HG02884 (cell line): ENCODE measurements around the gene M1AP.
"Not testable (repeated sequence)": the region's sequence is repeated elsewhere in the genome, so short reads cannot be mapped to it uniquely, and the experiment has no call there.

Source experiments
- ATAC-seq: cut with Tn5 transposase; IDR thresholded peaks from one replicate; pipeline ENCODE4 v1.9.1; 2021; ENCODE audit warnings: mild to moderate bottlenecking, moderate library complexity; ENCODE audit not compliant: unreplicated experiment

M1AP gene

GRCh38 chr2:74653985-74654882 is 6.1 kb upstream of the M1AP start, which contains the start of gene SEMA4F:
TSS of gene SEMA4F (plus strand) at chr2:74654247. CDS start at chr2:74654377, 130 bp downstream.
- peak; percentile 100 for ATAC-seq

GRCh38 chr2:74653589-74653984 is 5.5 kb upstream of the M1AP start:
- ATAC-seq, result peak; percentile 11

GRCh38 chr2:74646834-74647482 is 1.2 kb downstream of the M1AP start:
- ATAC-seq, result no peak

DNA sequence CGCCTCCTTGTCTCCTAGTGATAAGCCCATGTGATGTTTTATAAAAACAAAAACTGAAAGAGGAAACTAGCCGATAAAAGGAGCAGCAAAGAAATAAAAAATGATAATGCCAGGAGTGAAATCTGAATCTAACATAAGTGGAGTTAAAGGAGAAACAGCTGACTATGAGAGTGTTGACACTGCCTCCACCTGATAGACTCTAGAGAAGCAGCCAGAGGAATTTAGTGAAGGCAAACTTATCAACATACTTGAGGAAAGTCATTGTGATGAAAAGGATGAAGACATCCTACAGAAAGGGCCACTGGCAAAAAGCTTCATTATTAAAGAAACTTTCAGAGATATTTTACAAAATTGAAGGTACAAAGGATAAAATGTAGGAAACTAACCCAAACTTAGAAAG is 1.9 kb downstream of the M1AP start:
- ATAC-seq, result no peak

- ATAC-seq, result no peak
Measured at GRCh38 chr2:74645344-74645743, 2.8 kb downstream of the M1AP start.

GRCh38 chr2:74639550-74639949 is 8.6 kb downstream of the M1AP start:
- ATAC-seq, result no peak

GRCh38 chr2:74632939-74633312 is 15.2 kb downstream of the M1AP start:
- ATAC-seq, result no peak

DNA sequence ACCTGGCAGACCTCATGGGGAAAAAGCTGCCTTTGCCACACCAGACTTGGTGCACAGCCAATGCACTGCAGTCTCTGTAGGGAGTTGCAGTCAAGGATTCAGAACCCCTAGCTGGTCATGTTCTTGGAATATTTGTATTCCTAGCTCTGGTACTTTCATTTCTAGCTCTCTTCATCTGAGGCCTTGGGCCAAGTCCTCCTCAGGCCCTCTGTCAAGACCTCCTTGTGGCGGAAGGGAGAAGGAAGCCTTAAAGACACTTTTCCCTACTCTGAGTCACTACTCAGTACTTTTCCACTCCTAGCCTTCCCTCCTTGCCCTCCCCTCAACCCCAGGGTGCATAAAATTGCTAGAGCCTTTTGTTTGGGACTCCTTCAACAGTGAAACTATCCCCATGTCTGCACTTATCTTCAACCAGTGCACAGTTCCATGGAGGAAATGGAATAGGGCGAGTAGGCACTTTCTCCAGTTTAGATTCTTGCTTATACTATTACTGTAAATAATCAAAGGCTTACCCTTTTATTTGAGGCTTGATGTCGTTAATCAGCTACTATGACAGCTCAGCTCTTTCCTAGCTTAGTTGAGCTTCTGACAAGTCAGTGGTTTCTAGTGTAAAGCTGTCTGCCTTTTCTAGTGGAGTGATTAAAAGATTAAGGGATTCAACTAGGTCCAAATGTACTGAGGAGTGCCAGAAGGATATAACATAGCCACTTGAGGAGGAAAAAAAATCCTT is 15.8 kb downstream of the M1AP start:
- no peak for ATAC-seq

GRCh38 chr2:74630454-74630853 is 17.7 kb downstream of the M1AP start:
- ATAC-seq, result not testable (repeated sequence)

DNA sequence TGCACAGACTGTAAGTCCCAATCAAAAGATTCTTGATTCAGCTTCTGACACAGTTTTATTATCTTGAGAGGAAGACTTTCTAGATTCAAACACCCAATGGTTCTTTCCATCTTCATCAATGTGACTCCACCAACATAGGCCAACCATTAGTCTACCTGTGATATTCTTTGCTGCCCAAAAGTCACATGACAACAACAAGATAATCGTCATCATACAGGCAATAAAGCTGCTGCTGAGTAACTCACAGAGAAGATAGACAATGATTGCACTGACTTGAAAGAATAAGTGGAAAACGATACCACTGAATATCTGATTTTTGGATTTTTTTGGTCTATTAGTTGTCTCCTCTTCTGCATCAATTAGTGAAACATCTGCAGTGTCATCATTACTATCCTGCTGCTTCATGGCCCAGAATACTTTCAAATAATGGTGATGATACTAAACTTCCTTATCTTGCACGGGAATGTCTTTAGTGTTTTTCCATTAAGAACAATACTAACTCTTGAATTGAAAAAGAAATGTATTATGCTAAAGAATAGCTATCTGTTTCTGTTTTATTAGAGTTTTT is 19.5 kb downstream of the M1AP start:
- ATAC-seq, result no peak

- no peak for ATAC-seq
Measured at GRCh38 chr2:74625658-74626425, 22.3 kb downstream of the M1AP start.

GRCh38 chr2:74620671-74621070 is 27.5 kb downstream of the M1AP start:
- no peak for ATAC-seq

DNA sequence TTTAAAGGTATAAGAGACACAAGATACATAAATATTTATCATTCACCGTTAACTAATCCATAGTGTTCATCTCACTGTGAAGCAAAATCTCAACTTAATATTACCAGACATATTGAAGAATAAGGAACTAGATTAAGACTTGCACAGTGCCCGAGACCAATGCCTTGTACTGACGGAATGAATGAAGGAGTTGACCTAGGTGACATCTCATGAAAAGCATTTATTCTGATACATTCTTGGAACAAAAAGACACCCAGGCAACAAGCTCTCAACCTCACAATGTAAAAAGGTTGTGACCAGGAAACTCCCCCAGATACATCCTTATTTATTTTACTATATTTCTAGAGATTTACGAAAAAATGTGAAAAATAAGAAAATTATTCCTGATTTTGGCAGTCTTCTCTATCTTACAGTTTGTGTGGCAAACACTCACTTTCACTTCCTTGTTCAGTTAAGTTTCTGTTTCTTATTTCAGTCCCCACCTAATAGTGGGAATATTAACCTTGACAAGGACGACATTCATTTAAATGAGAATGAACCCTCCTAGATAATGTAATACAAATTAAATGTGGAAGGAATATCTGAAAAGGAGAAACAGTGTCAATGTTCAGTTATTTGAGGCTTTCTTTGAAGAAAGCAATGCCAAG is 28.4 kb downstream of the M1AP start:
- ATAC-seq, result no peak

DNA sequence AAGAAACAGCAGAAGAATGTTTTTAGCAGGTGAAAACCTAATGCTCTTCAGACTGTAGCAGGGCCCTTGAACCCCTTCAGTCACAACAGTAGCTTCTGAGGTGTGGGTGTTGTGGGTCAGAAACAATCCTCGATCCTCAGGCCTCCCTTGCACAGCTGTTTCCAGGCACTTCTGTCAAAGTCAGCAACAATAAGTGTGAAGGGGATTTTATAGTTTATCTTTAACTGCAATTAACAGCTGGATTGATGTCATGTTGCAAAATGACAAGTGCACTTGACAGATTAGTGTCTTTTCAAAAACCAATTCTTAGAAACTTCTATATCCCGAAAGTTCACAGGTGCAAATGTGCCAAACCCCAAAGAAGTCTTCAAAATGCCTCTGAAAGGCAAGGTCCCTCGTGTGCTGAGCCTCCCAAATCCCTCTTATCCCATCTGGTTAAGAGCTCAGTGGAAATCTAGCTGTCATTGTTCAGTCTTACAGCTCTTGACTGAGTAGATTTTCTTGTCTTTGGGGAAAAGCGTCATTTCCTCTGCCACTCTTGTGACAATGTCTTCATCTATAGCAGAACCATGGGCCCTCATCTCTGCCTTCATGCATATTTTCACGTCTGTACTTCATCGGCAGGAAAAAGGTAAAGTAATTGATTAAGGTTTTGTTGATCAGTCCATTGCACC is 29.6 kb downstream of the M1AP start:
- no peak for ATAC-seq

DNA sequence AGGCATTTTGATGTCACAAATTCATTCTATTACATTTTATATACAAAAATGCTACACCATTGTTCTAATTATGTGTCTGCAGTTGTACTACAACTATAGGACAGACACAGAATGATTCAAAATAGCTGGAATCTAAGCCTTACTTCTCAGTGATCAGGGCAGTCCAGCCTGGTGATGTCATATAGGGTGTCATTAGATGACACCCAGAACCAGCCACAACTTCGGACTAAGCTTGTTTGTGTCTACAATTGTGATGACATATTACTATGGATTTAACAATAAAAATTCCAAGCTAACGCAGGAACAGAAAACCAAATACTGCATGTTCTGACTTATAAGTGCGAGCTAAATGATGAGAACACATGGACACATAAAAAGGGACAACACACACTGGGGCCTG is 31.0 kb downstream of the M1AP start:
- no peak for ATAC-seq

DNA sequence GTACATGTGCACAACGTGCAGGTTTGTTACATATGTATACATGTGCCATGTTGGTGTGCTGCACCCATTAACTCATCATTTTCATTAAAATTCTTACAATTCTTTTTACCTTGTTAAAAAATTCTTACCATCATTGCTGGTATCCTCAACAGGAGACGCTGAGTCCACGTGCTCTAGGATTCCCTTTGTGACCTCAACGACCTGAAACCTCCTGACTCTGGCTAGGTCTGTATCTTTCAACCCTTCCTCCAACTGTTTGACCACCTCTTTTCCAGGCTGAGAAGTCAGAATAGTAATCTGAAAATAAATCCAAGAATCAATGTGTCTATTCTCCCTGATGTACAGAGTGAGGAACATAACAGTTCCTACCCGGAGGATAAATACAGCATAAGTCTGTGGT is 41.2 kb downstream of the M1AP start:
- no peak for ATAC-seq

- ATAC-seq, result no peak
Measured at GRCh38 chr2:74603282-74604000, 44.7 kb downstream of the M1AP start.

GRCh38 chr2:74602586-74603281 is 45.4 kb downstream of the M1AP start:
- no peak for ATAC-seq
